Cardiac muscle cell (in vitro differentiated cells and primary cell): ENCODE data around the gene PEMT. TPM values are rescaled to one million over a fixed set of nuclear protein-coding genes. Genes with fewer than 3 reads are reported as not detected.

Experiments used
- DNase-seq, 2 donors: peaks; one replicate each; pipeline versions ENCODE4 v3.0.0 to v3.0.0-alpha.2; 2010 to 2017; ENCODE audit warnings: low read depth in 1 of 2, low spot score in 1 of 2
- H3K27ac ChIP-seq: fragments of 200-600 bp; sonication (generic); 2 replicates; pipeline ENCODE4 v1.5.1; 2016
- H3K27me3 ChIP-seq: fragments of 200-600 bp; sonication (generic); 2 replicates; pipeline ENCODE4 v1.6.0; 2016; ENCODE audit warnings: control low read depth
- H3K36me3 ChIP-seq: fragments of 200-600 bp; sonication (generic); 2 replicates; pipeline ENCODE4 v1.5.1; 2016; ENCODE audit warnings: control low read depth
- H3K4me1 ChIP-seq: fragments of 200-600 bp; sonication (generic); 2 replicates; pipeline ENCODE4 v1.8.1; 2017; ENCODE audit warnings: low read depth, mild to moderate bottlenecking, mixed run types
- H3K4me3 ChIP-seq: fragments of 200-600 bp; sonication (generic); 2 replicates; pipeline ENCODE4 v1.5.1; 2016; ENCODE audit warnings: mild to moderate bottlenecking
- H3K9me3 ChIP-seq: fragments of 200-600 bp; sonication (generic); 2 replicates; pipeline ENCODE4 v1.5.1; 2017; ENCODE audit warnings: low read depth, mild to moderate bottlenecking, control low read depth
- CTCF ChIP-seq: IDR thresholded peaks from 2 replicates; pipeline ENCODE4 v1.5.1; 2012; ENCODE audit warnings: low read depth, mild to moderate bottlenecking, low read length
- polyA plus RNA-seq: library from polyadenylated mRNA; unstranded; fragments of >200 nt; fragmentation: Nextera tagmentation; extraction: Ambion mirVana; gene quantifications from 2 replicates; pipeline ENCODE4 v1.2.1, GENCODE V29; 2016
- total RNA-seq: library from RNA; depleted of rRNA; stranded (reverse); fragments of >200 nt; gene quantifications from 2 replicates; pipeline ENCODE4 v1.2.3, GENCODE V29; 2016

The PEMT gene
- total and polyA plus RNA-seq, 2 experiments from 2014 or later, result 126 to 135 TPM

- no peak overlapping the region for H3K27ac ChIP-seq
- no peaks in the 10 kb centered on the region for H3K36me3 ChIP-seq
- no peak for TF ChIP-seq CTCF
- no peak for DNase-seq
- no peaks in the 10 kb centered on the region for H3K27me3 ChIP-seq
- H3K4me3 ChIP-seq, result no peak overlapping the region
- no peaks in the 10 kb centered on the region for H3K9me3 ChIP-seq
- H3K4me1 ChIP-seq, result peaks cover 22% of the 10 kb centered on the region
Measured at GRCh38 chr17:17500999-17501605, 90.4 kb downstream of the PEMT start.

DNA sequence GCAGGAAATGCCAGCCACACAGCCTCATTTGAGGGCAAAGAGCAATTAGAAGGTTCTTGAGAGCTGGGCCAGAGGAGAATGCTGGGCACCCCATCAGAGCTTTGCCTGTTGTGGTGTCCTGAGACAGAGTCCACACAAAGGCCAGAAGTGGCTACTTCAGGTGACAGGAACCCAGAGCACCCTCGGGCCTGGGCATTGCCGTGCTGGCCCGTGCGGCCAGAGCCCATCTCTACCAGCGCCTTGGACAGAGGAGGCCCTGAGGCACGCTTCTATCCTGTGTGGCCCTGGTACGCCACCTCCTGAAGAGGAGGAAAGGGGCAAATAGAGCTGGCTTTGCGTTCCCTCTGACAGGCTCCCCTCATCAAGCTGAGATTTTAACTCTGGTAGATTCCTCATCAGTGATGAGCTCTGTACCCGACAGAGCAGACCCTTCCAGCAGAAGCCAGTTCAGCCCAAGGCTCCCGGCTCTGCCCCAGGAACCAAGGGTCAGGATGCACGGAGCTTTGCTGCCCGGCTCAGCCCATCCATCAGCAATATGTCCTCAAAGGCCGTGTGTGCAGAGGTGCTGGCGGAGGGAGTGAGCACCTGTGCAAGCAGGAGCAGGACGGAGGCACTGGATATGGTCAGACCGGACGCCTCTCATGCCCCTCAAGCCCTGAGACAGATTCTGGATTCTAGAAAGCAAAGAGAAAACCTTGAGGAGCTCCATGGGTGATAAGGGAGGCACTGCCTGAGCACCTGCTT, 91.9 kb downstream of the PEMT start:
- Histone ChIP-seq H3K27ac (no peak overlapping the region), H3K27me3 (peaks cover 15% of the 10 kb centered on the region), H3K9me3 (no peaks in the 10 kb centered on the region), H3K4me3 (no peak overlapping the region), H3K36me3 (no peaks in the 10 kb centered on the region), H3K4me1 (peaks cover 14% of the 10 kb centered on the region)
- no peak for TF ChIP-seq CTCF
- no peak for DNase-seq

GRCh38 chr17:17498606-17499301, 92.8 kb downstream of the PEMT start:
- no peak for TF ChIP-seq CTCF
- Histone ChIP-seq H3K4me1 (peaks cover 6% of the 10 kb centered on the region), H3K36me3 (no peaks in the 10 kb centered on the region), H3K9me3 (no peaks in the 10 kb centered on the region), H3K4me3 (no peak overlapping the region), H3K27ac (no peak overlapping the region), H3K27me3 (peaks cover 16% of the 10 kb centered on the region)
- DNase-seq, result no peak

DNA sequence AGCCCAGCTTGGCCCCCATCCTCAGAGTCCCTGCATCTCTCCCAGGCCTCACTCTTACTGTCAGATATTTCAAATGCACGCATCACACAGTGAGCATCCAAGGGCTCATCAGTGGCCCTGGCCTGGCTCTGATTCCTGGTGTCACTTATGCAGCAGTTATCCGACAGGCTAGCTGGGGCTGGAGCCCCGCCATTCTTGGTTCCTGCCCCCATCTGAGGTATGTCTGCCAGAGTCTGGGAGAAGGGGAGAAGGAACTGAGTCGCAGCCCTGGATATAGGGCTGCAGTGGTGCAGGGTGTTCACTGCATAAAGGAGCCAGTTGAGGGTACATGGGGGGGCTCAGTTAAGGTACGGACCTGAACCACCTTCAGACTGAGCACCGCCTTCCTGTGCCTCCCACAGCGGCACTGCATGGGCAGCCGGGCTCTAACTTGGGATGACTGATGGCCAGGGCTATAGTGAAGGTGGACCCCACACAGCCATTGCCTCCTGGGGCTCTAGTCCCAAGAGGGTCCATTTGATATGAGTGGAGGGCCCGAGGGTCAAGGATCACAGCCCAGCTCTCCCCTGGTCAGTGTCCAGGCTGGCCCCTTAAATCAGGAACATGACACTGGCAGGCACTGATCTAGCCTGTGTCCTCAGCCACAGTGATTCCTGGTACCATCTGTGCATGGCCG, 93.5 kb downstream of the PEMT start:
- Histone ChIP-seq H3K4me1 (no peaks in the 10 kb centered on the region), H3K27me3 (peaks cover 16% of the 10 kb centered on the region), H3K27ac (no peak overlapping the region), H3K36me3 (no peaks in the 10 kb centered on the region), H3K9me3 (no peaks in the 10 kb centered on the region), H3K4me3 (no peak overlapping the region)
- DNase-seq, result no peak
- no peak for TF ChIP-seq CTCF

GRCh38 chr17:17497065-17497844, 94.3 kb downstream of the PEMT start:
- H3K9me3 ChIP-seq, result no peaks in the 10 kb centered on the region
- no peak for TF ChIP-seq CTCF
- no peak overlapping the region for H3K4me3 ChIP-seq
- H3K27me3 ChIP-seq, result peaks cover 16% of the 10 kb centered on the region
- no peaks in the 10 kb centered on the region for H3K4me1 ChIP-seq
- no peaks in the 10 kb centered on the region for H3K36me3 ChIP-seq
- no peak overlapping the region for H3K27ac ChIP-seq
- no peak for DNase-seq
